ENCODE results near the gene GRID2. TPM values are rescaled to one million over a fixed set of nuclear protein-coding genes. Genes with fewer than 3 reads are reported as not detected.

GRID2 gene
- total RNA-seq, 1 experiment from 2014 or later: 2.2 TPM

DNA sequence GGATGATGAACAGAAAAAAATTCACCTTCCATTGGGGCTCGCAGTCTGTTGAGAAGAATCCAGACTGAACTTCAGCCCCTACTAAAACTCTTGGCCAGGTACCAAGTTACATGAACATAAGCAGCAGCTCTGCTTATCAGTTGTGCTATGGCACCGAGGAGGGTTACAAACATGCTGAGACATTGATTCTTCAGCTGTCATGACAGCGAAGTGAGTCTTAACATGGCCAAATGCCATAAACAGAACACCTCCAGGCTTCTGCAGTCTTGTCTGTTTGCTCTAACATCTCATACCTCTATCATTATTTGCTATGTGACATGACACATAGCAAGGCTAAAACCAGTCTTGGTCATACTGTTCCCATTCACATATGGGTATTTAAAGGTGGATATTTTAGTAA is 521.5 kb downstream of the GRID2 start:
- H3K9me2 ChIP-seq (replicated peaks; ENCODE audit: low read length): no peaks in the 10 kb centered on the region
- DNase-seq: peak; percentile 86
- no peak overlapping the region for H3K4me3 ChIP-seq (ENCODE audit: low read length)
- H3F3A ChIP-seq (ENCODE audit: low read length, unreplicated experiment): no peaks in the 10 kb centered on the region
- peaks cover 11% of the 10 kb centered on the region for H3K4me1 ChIP-seq (ENCODE audit: insufficient read depth, low read length)
- TF ChIP-seq EZH2 (IDR thresholded peaks at IDR 0.05; ENCODE audit: low read length, unreplicated experiment) (no peak), EZH2phosphoT487 (IDR thresholded peaks at IDR 0.05; ENCODE audit: borderline replicate concordance, low read length) (no peak)
- TF ChIP-seq, protein P1, sequence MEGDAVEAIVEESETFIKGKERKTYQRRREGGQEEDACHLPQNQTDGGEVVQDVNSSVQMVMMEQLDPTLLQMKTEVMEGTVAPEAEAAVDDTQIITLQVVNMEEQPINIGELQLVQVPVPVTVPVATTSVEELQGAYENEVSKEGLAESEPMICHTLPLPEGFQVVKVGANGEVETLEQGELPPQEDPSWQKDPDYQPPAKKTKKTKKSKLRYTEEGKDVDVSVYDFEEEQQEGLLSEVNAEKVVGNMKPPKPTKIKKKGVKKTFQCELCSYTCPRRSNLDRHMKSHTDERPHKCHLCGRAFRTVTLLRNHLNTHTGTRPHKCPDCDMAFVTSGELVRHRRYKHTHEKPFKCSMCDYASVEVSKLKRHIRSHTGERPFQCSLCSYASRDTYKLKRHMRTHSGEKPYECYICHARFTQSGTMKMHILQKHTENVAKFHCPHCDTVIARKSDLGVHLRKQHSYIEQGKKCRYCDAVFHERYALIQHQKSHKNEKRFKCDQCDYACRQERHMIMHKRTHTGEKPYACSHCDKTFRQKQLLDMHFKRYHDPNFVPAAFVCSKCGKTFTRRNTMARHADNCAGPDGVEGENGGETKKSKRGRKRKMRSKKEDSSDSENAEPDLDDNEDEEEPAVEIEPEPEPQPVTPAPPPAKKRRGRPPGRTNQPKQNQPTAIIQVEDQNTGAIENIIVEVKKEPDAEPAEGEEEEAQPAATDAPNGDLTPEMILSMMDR (conservative IDR thresholded peaks at IDR 0.05; ENCODE audit: low read depth, low read length): no peak
- ChIA-PET POLR2A (ENCODE audit: unreplicated experiment) (no interaction called here), CTCF (no interaction called here)
- intact Hi-C loops (cut with micrococcal nuclease): no loop called here
- no peaks in the 10 kb centered on the region for H4K20me1 ChIP-seq (ENCODE audit: low read length)
- no peaks in the 10 kb centered on the region for H3K36me3 ChIP-seq (ENCODE audit: low read depth, low read length)
- H3K79me2 ChIP-seq (ENCODE audit: low read length): no peaks in the 10 kb centered on the region
- H3K9me3 ChIP-seq (ENCODE audit: low read length): no peaks in the 10 kb centered on the region
- no peak overlapping the region for H2AFZ ChIP-seq (ENCODE audit: low read length)
- H3K27ac ChIP-seq (ENCODE audit: low read length): peak overlapping the region; percentile 53
- peak; percentile 100 for ATAC-seq
- H3K9ac ChIP-seq (ENCODE audit: low read length): no peak overlapping the region
- BruUV-seq (replicated peaks): no TSS peak
- no peaks in the 10 kb centered on the region for H3K27me3 ChIP-seq (ENCODE audit: low read length)
- no peak overlapping the region for H3K4me2 ChIP-seq (ENCODE audit: low read length)

DNA sequence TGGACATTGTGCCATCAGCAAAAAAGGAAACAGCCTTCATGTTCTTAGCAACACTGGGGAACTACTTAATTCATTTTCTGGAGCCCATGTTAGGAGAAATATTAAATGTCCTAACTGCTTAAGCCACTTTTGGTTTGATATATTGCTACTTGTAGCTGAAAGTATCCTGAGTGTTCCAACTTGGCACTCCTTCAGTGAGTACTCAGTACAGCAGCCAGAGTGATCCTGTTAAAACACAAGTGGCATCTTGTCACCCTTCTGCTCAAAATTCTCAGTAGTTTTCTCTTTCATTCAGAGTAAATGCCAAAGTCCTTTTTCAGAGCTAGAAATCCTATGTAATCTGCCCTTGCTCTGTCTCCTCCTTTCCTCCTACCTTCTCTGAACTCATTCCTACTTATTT is 522.0 kb downstream of the GRID2 start:
- Histone ChIP-seq H3K4me2 (ENCODE audit: low read length) (no peak overlapping the region), H3K27ac (ENCODE audit: low read length) (peak overlapping the region; percentile 53), H3K27me3 (ENCODE audit: low read length) (no peaks in the 10 kb centered on the region), H3K79me2 (ENCODE audit: low read length) (no peaks in the 10 kb centered on the region), H3K9ac (ENCODE audit: low read length) (no peak overlapping the region), H2AFZ (ENCODE audit: low read length) (no peak overlapping the region), H3F3A (ENCODE audit: low read length, unreplicated experiment) (no peaks in the 10 kb centered on the region), H3K4me3 (ENCODE audit: low read length) (no peak overlapping the region), H4K20me1 (ENCODE audit: low read length) (no peaks in the 10 kb centered on the region), H3K36me3 (ENCODE audit: low read depth, low read length) (no peaks in the 10 kb centered on the region), H3K9me2 (replicated peaks; ENCODE audit: low read length) (no peaks in the 10 kb centered on the region), H3K4me1 (ENCODE audit: insufficient read depth, low read length) (peaks cover 11% of the 10 kb centered on the region), H3K9me3 (ENCODE audit: low read length) (no peaks in the 10 kb centered on the region)
- ATAC-seq (peak; percentile 12; the same call in 1 of the 2 replicates), DNase-seq (no peak)
- intact Hi-C loops (cut with micrococcal nuclease): no loop called here
- TF ChIP-seq, protein P1 (conservative IDR thresholded peaks at IDR 0.05; ENCODE audit: low read depth, low read length): no peak
- TF ChIP-seq EZH2phosphoT487 (IDR thresholded peaks at IDR 0.05; ENCODE audit: borderline replicate concordance, low read length) (no peak), EZH2 (IDR thresholded peaks at IDR 0.05; ENCODE audit: low read length, unreplicated experiment) (no peak)
- POLR2A ChIA-PET (ENCODE audit: unreplicated experiment): no interaction called here
- CTCF ChIA-PET: no interaction called here
- no TSS peak for BruUV-seq (replicated peaks)

DNA sequence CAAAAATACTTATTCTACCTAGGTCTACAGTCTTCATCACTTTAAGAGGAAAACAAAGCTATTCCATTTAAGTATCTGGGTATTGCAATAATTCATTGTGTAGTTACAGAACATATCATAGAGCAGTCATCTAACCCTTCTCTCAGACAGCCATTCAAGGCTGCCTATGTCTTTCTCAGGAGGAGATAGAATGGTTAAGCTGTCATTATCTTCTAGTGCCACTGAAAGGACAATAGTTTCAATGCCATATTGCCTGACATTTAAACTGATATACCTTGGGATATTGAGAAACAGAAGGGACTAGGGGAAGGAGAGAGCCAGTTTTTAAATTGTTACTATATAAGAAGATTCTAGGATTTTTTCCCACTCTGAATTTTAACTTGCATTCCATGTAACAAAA is 527.0 kb downstream of the GRID2 start:
- TF ChIP-seq EZH2phosphoT487 (IDR thresholded peaks at IDR 0.05; ENCODE audit: borderline replicate concordance, low read length) (no peak), EZH2 (IDR thresholded peaks at IDR 0.05; ENCODE audit: low read length, unreplicated experiment) (no peak)
- TF ChIP-seq, protein P1 (conservative IDR thresholded peaks at IDR 0.05; ENCODE audit: low read depth, low read length): no peak

More for the DNA sequence above, 527.0 kb downstream of the GRID2 start:
- no peaks in the 10 kb centered on the region for H3K27me3 ChIP-seq (ENCODE audit: low read length)
- no peak overlapping the region for H3K27ac ChIP-seq (ENCODE audit: low read length)
- no peaks in the 10 kb centered on the region for H4K20me1 ChIP-seq (ENCODE audit: low read length)
- H3K9me3 ChIP-seq (ENCODE audit: low read length): no peaks in the 10 kb centered on the region
- ATAC-seq (no peak), DNase-seq (no peak)
- H3K9me2 ChIP-seq (replicated peaks; ENCODE audit: low read length): no peaks in the 10 kb centered on the region
- H3K4me2 ChIP-seq (ENCODE audit: low read length): no peak overlapping the region
- intact Hi-C loops (cut with micrococcal nuclease): no loop called here
- BruUV-seq (replicated peaks): no TSS peak
- H3K36me3 ChIP-seq (ENCODE audit: low read depth, low read length): no peaks in the 10 kb centered on the region
- H3K9ac ChIP-seq (ENCODE audit: low read length): no peak overlapping the region
- no peaks in the 10 kb centered on the region for H3K79me2 ChIP-seq (ENCODE audit: low read length)
- no peak overlapping the region for H2AFZ ChIP-seq (ENCODE audit: low read length)
- ChIA-PET POLR2A (ENCODE audit: unreplicated experiment) (no interaction called here), CTCF (no interaction called here)
- no peak overlapping the region for H3K4me3 ChIP-seq (ENCODE audit: low read length)
- H3F3A ChIP-seq (ENCODE audit: low read length, unreplicated experiment): no peaks in the 10 kb centered on the region
- H3K4me1 ChIP-seq (ENCODE audit: insufficient read depth, low read length): peaks cover 4% of the 10 kb centered on the region
